Heart left ventricle (tissue), 13 donors: Measurements from ENCODE around the gene BTG4.

Experiments used
- CTCF ChIP-seq, 12 donors: fragments of 200-600 bp; sonication (generic) in 4 of 12; IDR thresholded peaks; one replicate each; pipeline versions ENCODE4 v1.5.0 to v1.8.0; 2018 to 2022; ENCODE audit warnings: antibody characterized with exemption in 12 of 12, mild to moderate bottlenecking in 5 of 12
- POLR2A ChIP-seq, 2 donors: fragments of 450-650 bp; IDR thresholded peaks; one replicate each; pipeline ENCODE4 v1.6.1; 2017; ENCODE audit warnings: antibody characterized with exemption in 2 of 2, mild to moderate bottlenecking in 2 of 2, moderate library complexity in 2 of 2
- donor health status: ischemic (EF 13 %, LVEDD 7.1; RV severe dilation, severe dysfunction).
- donor health status: DM: no; HTN: yes; CAD: no.
- donor health status: DM: no; HTN: no; CAD: no.
- donor health status: ischemic (EF 25% LVEDD 6.9; RV normal size, moderate dysfunction).
- donor health status: ischemic (EF 25% LVEDD 5.7; RV mildly dilated, moderate dysfunction).
- donor health status: ischemic (EF 35%, LVEDD 5.7; RV mildly dilated, moderate dysfunction).
- donor health status: nonischemic (EF 11% LVEDD 7.7; RV severe dilation, severe dysfunction).
- donor health status: DM: yes; HTN: yes; CAD: no.
- donor health status: PGD.
- donor health status: ischemic (EF 29% LVEDD 5.4; RV normal size, mild dysfunction).
- donor health status: nonischemic (EF 23%, LVEDD 6.1; RV moderate dilation, normal function).

GRCh38 chr11:111549869-111550203 lies 37.6 kb upstream of the BTG4 start:
- TF ChIP-seq POLR2A (IDR thresholded peaks at IDR 0.05): no peak
- no peak for TF ChIP-seq CTCF (IDR thresholded peaks at IDR 0.05)
